CD4-positive, alpha-beta T cell (primary cell): ENCODE measurements around the gene UBB. TPM values are rescaled to one million over a fixed set of nuclear protein-coding genes. Genes with fewer than 3 reads are reported as not detected.

Experiments used
- ATAC-seq: fragments of 200-7000 bp; cut with Tn5 transposase; one replicate; pipeline ENCODE4 v1.10.0; 2022; ENCODE audit warnings: mild to moderate bottlenecking; ENCODE audit not compliant: poor library complexity
- CTCF ChIA-PET: fragments of 350-600 bp; sonication (Branson Sonifier 250); formaldehyde crosslinking; loops from one replicate; lab custom pipeline; 2021; ENCODE audit warnings: antibody characterized with exemption, inconsistent platforms; lab: Charles Lee
- POLR2A ChIA-PET: fragments of 350-600 bp; sonication (Branson Sonifier 250); formaldehyde crosslinking; loops from one replicate; lab custom pipeline; 2021; ENCODE audit warnings: antibody characterized with exemption, inconsistent platforms; lab: Charles Lee
- DNase-seq, 14 experiments: peaks; one replicate each; pipeline ENCODE4 v3.0.0-alpha.2; 2013 to 2020; ENCODE audit warnings: mixed read lengths in 2 of 14
- H3K27ac ChIP-seq, 2 donors: one replicate each; pipeline versions ENCODE4 v1.5.1 to v1.7.0; 2013; ENCODE audit warnings: low read length in 2 of 2, low read depth in 1 of 2, mild to moderate bottlenecking in 1 of 2
- H3K27me3 ChIP-seq, 2 experiments: 1 replicate in 1 of 2; 2 replicates in 1 of 2; pipeline versions ENCODE4 v1.6.1 to v1.7.0; 2013; ENCODE audit warnings: low read length in 2 of 2, control low read depth in 1 of 2, mild to moderate bottlenecking in 1 of 2, moderate library complexity in 1 of 2; ENCODE audit not compliant: insufficient read depth in 2 of 2, control insufficient read depth in 1 of 2
- H3K36me3 ChIP-seq: one replicate; pipeline ENCODE4 v1.6.1; 2013; ENCODE audit warnings: low read length, control low read depth; ENCODE audit not compliant: insufficient read depth
- H3K4me1 ChIP-seq: one replicate; pipeline ENCODE4 v1.6.1; 2013; ENCODE audit warnings: low read length, control low read depth; ENCODE audit not compliant: insufficient read depth
- H3K4me3 ChIP-seq: one replicate; pipeline ENCODE4 v1.5.1; 2013; ENCODE audit warnings: mild to moderate bottlenecking, low read length, moderate library complexity
- H3K9me3 ChIP-seq, 2 experiments: 1 replicate in 1 of 2; 2 replicates in 1 of 2; pipeline versions ENCODE4 v1.6.1 to v1.7.0; 2013; ENCODE audit warnings: low read length in 2 of 2, mild to moderate bottlenecking in 2 of 2, control low read depth in 1 of 2, moderate library complexity in 1 of 2; ENCODE audit not compliant: control insufficient read depth in 1 of 2, insufficient read depth in 1 of 2
- H3K27ac Mint-ChIP-seq: one replicate; pipeline ENCODE4 v1.8.0; 2020; ENCODE audit warnings: mixed read lengths
- H3K27me3 Mint-ChIP-seq: one replicate; pipeline ENCODE4 v1.8.0; 2021; ENCODE audit warnings: mixed read lengths
- H3K36me3 Mint-ChIP-seq: one replicate; pipeline ENCODE4 v1.8.0; 2021; ENCODE audit warnings: low read depth, mixed read lengths
- H3K4me1 Mint-ChIP-seq: one replicate; pipeline ENCODE4 v1.8.0; 2021; ENCODE audit warnings: low read depth, mixed read lengths
- H3K4me3 Mint-ChIP-seq: one replicate; pipeline ENCODE4 v1.8.0; 2020; ENCODE audit warnings: mild to moderate bottlenecking, mixed read lengths
- H3K9me3 Mint-ChIP-seq: one replicate; pipeline ENCODE4 v1.8.0; 2020; ENCODE audit warnings: mixed read lengths
- intact Hi-C, 2 experiments: fragments of 100-400 bp; cut with DNase I in 1 of 2; cut with micrococcal nuclease in 1 of 2; formaldehyde crosslinking; loops; one replicate each; pipeline versions ENCODE4 v1.15.1 to v1.9.0; 2023 to 2025; cut with DNase I, micrococcal nuclease
- total RNA-seq, 174 experiments: library from RNA in 2 of 174; stranded (reverse) in 2 of 174; gene quantifications; one replicate each; pipeline ENCODE4 v1.2.3 and lab custom pipeline; 2021 to 2026
- TF ChIP-seq, protein P1 (sequence below): fragments of 200-600 bp; IDR thresholded peaks from one replicate; pipeline ENCODE4 v1.8.0; 2022; ENCODE audit warnings: antibody characterized with exemption, mild to moderate bottlenecking

Gene UBB
- total RNA-seq, 2 experiments from 2014 or later = 646 to 647 TPM

DNA sequence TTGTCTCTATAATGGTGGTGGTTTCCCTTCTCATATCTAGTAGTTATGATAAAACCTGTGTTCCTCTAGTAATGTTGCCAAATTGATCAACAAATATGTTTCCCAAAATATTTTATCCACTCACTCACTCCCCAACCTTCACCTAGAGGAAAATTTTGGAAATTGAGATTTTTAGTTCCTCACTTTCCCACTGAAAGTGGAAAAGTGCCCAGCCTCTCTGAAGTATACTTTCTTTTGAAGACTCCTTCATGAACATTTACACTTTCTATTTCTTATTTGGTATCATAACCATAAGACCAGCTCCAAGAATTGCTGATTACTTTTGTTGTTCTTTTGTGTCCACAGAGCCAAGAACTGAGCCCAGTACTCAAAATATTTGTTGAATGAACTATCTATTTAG, 22.5 kb upstream of the UBB start:
- H3K36me3 Mint-ChIP-seq = peaks cover 3% of the 10 kb centered on the region
- H3K27ac ChIP-seq = no peak overlapping the region
- no peaks in the 10 kb centered on the region for H3K27me3 Mint-ChIP-seq
- no peak for DNase-seq
- H3K4me3 Mint-ChIP-seq = no peak overlapping the region
- ChIA-PET CTCF (no interaction called here), POLR2A (no interaction called here)
- ATAC-seq = no peak
- peaks cover 7% of the 10 kb centered on the region for H3K4me1 ChIP-seq
- no peaks in the 10 kb centered on the region for H3K27me3 ChIP-seq
- no peaks in the 10 kb centered on the region for H3K9me3 Mint-ChIP-seq
- intact Hi-C loops = no loop called here
- no peak overlapping the region for H3K4me3 ChIP-seq
- no peaks in the 10 kb centered on the region for H3K36me3 ChIP-seq
- H3K4me1 Mint-ChIP-seq = no peaks in the 10 kb centered on the region
- TF ChIP-seq, protein P1, sequence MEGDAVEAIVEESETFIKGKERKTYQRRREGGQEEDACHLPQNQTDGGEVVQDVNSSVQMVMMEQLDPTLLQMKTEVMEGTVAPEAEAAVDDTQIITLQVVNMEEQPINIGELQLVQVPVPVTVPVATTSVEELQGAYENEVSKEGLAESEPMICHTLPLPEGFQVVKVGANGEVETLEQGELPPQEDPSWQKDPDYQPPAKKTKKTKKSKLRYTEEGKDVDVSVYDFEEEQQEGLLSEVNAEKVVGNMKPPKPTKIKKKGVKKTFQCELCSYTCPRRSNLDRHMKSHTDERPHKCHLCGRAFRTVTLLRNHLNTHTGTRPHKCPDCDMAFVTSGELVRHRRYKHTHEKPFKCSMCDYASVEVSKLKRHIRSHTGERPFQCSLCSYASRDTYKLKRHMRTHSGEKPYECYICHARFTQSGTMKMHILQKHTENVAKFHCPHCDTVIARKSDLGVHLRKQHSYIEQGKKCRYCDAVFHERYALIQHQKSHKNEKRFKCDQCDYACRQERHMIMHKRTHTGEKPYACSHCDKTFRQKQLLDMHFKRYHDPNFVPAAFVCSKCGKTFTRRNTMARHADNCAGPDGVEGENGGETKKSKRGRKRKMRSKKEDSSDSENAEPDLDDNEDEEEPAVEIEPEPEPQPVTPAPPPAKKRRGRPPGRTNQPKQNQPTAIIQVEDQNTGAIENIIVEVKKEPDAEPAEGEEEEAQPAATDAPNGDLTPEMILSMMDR = no peak
- H3K27ac Mint-ChIP-seq = no peak overlapping the region
- no peaks in the 10 kb centered on the region for H3K9me3 ChIP-seq

DNA sequence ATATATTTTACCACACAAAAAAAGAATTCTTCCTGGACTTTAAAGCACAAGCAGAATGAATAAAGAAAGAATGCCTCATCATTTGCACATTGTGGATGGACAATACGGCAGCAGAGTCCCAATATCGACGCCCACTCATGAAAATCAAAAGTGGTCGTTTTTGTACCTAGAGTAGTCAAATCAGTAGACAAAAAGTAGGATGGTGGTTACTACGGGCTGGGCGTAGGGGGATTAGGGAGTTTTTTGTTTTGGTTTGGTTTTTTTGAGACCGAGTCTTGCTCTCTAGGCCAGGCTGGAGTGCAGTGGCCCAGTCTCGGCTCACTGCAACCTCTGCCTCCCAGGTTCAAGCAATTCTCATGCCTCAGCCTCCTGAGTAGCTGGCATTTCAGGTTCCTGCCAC, 19.0 kb upstream of the UBB start:
- Mint-ChIP-seq H3K36me3 (no peaks in the 10 kb centered on the region), H3K4me3 (no peak overlapping the region), H3K27me3 (no peaks in the 10 kb centered on the region), H3K4me1 (no peaks in the 10 kb centered on the region), H3K9me3 (no peaks in the 10 kb centered on the region), H3K27ac (no peak overlapping the region)
- Histone ChIP-seq H3K27ac (no peak overlapping the region), H3K36me3 (no peaks in the 10 kb centered on the region), H3K27me3 (no peaks in the 10 kb centered on the region), H3K9me3 (no peaks in the 10 kb centered on the region), H3K4me3 (no peak overlapping the region), H3K4me1 (peaks cover 4% of the 10 kb centered on the region)
- ChIA-PET POLR2A (no interaction called here), CTCF (no interaction called here)
- intact Hi-C loops = loop anchor here (2.0 to 10.0 kb wide), 3 partner anchors 53 to 160 kb away; partner anchors contain the start of gene TRPV2 (in 2 of the 2)
- DNase-seq = no peak
- ATAC-seq = no peak
- TF ChIP-seq, protein P1 = no peak

DNA sequence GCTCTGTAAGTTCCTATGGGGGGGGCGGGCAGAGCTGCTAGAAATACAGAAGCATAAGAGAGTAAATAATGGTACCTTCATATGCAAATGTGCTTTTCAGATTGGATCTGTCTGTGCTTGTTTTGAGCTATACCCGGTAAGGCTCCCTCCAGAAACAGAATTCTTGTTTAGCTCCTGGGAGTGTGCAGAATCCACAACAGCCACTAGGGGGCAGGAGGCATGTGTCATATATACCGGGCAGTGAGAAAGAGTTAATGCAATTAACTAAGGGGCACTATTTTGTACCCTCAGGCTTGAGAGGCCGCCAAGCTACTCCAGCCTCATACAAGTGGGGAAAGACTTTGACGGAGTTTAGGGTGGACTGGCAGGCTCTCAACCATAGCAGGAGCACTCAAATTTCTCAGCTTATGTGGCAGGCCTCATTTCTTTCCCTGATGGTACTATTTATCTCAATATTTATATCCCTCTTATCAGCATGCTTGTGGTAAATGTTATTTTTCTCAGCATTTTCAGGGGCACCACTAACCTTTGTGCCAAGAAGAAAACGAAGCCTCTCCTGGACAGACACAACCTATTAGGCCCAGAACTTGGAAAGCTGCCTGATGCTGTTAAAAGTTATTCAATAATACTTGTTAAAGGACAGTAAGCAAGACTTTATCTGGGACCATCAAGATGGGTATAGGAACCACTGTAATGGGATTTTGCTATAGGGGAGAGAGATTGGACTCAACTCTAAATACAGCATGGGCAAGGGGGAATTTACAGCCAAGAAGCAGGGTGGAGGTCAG, 16.9 kb upstream of the UBB start:
- DNase-seq = peak; percentile 57 to 85 (median 66)
- H3K27me3 Mint-ChIP-seq = no peaks in the 10 kb centered on the region

More for the DNA sequence above, 16.9 kb upstream of the UBB start:
- Mint-ChIP-seq H3K4me1 (no peaks in the 10 kb centered on the region), H3K36me3 (no peaks in the 10 kb centered on the region), H3K27ac (no peak overlapping the region), H3K9me3 (no peaks in the 10 kb centered on the region), H3K4me3 (no peak overlapping the region)
- Histone ChIP-seq H3K27me3 (no peaks in the 10 kb centered on the region), H3K36me3 (no peaks in the 10 kb centered on the region), H3K9me3 (no peaks in the 10 kb centered on the region), H3K4me1 (peaks cover 4% of the 10 kb centered on the region), H3K4me3 (no peak overlapping the region), H3K27ac (no peak overlapping the region)
- TF ChIP-seq, protein P1 = peak; percentile 98
- POLR2A ChIA-PET = interaction anchor here (0.6 to 2.8 kb wide), 6 partner anchors 8 to 148 kb away, joined by 3 to 17 read pairs (median 10); partner anchors contain the start of genes CENPV, NCOR1, TRPV2 and UBB
- ATAC-seq = peak; percentile 98
- CTCF ChIA-PET = interaction anchor here (0.6 to 2.1 kb wide), 20 partner anchors 9 to 172 kb away, joined by 3 to 26 read pairs (median 5); partner anchors contain the start of genes CENPV, TRPV2 and UBB
- intact Hi-C loops = loop anchor here (1.0 to 10.0 kb wide), 4 partner anchors 51 to 158 kb away; partner anchors contain the start of gene TRPV2 (in 2 of the 2)
